K562 (cell line): ENCODE data around the gene RUNX1. TPM values are rescaled to one million over a fixed set of nuclear protein-coding genes. Genes with fewer than 3 reads are reported as not detected.
A peak's percentile ranks its signal among the peaks of the same experiment; 100 is the strongest.

Experiments
- ATAC-seq: fragments of 200-7000 bp; cut with Tn5 transposase; 3 replicates; pipeline ENCODE4 v1.9.1; 2020; ENCODE audit warnings: moderate library complexity
- BruUV-seq: library from RNA; stranded (reverse); fragments of 400-500 nt; replicated peaks from 2 replicates; lab custom pipeline; 2021; lab: Mats Ljungman, UMichigan
- CTCF ChIA-PET: fragments of 300-600 bp; formaldehyde crosslinking; extraction: SDS; loops from one replicate; lab custom pipeline; 2021; ENCODE audit warnings: low intra/inter-chr PET ratio; lab: Yijun Ruan, JAX
- POLR2A ChIA-PET: fragments of 300-600, 350-650 bp; sonication (Branson Sonifier 250); formaldehyde crosslinking; extraction: SDS; loops from one replicate; lab custom pipeline; 2021; ENCODE audit warnings: antibody characterized with exemption, inconsistent platforms; lab: Yijun Ruan, JAX
- DNase-seq, 4 experiments: peaks; one replicate each; pipeline versions ENCODE4 v3.0.0 to v3.0.0-alpha.2; 2011 to 2018; ENCODE audit warnings: low spot score in 3 of 4, mixed read lengths in 3 of 4; ENCODE audit errors: extremely low read depth in 1 of 4
- FAIRE-seq: peaks from 2 replicates; lab custom pipeline; 2011; peaks lifted over from hg19 to GRCh38; lab: Jason Lieb, UNC
- H2AFZ ChIP-seq: 2 replicates; pipeline ENCODE4 v1.6.0; 2011; ENCODE audit warnings: low read depth, low read length, control low read depth, inconsistent platforms
- H3K27ac ChIP-seq: fragments of 200-600 bp; 3 replicates; pipeline ENCODE4 v1.8.0; 2011; ENCODE audit warnings: low read depth, mild to moderate bottlenecking, control low read depth, inconsistent platforms, low read length, moderate library complexity, mixed read lengths; ENCODE audit errors: extremely low read depth
- H3K27me3 ChIP-seq, 2 experiments: fragments of 300-600 bp in 1 of 2; 2 replicates in 1 of 2; 3 replicates in 1 of 2; pipeline versions ENCODE4 v1.6.0 to v1.8.0; 2011; ENCODE audit warnings: inconsistent platforms in 2 of 2, low read length in 2 of 2, mild to moderate bottlenecking in 1 of 2, mixed read lengths in 1 of 2, moderate library complexity in 1 of 2; ENCODE audit not compliant: control insufficient read depth in 2 of 2, insufficient read depth in 2 of 2
- H3K36me3 ChIP-seq: fragments of 300-600 bp; 3 replicates; pipeline ENCODE4 v1.8.0; 2011; ENCODE audit warnings: mild to moderate bottlenecking, low read length, inconsistent platforms; ENCODE audit not compliant: control insufficient read depth, insufficient read depth
- H3K4me1 ChIP-seq, 2 experiments: fragments of 200-600 bp in 1 of 2; replicated peaks in 1 of 2; 2 replicates in 1 of 2; 3 replicates in 1 of 2; pipeline versions ENCODE4 v1.5.1 to v1.8.0; 2011; ENCODE audit warnings: inconsistent platforms in 2 of 2, low read length in 2 of 2, mild to moderate bottlenecking in 1 of 2, mixed read lengths in 1 of 2, moderate library complexity in 1 of 2; ENCODE audit not compliant: control insufficient read depth in 2 of 2, insufficient read depth in 2 of 2
- H3K4me2 ChIP-seq: 2 replicates; pipeline ENCODE4 v1.6.1; 2011; ENCODE audit warnings: low read length, control low read depth, inconsistent platforms, mixed read lengths; ENCODE audit not compliant: insufficient read depth
- H3K4me3 ChIP-seq: fragments of 200-600 bp; sonication (generic), shearing (Covaris generic); 2 replicates; pipeline ENCODE4 v1.5.1; 2016; ENCODE audit warnings: control low read depth, inconsistent platforms
- H3K79me2 ChIP-seq: fragments of 200-600 bp; 3 replicates; pipeline ENCODE4 v1.8.0; 2011; ENCODE audit warnings: low read length, inconsistent platforms; ENCODE audit not compliant: control insufficient read depth, insufficient read depth
- H3K9ac ChIP-seq, 2 experiments: 2 replicates each; pipeline versions ENCODE4 v1.6.0 to v1.6.1; 2011; ENCODE audit warnings: low read depth in 2 of 2, low read length in 2 of 2, control low read depth in 1 of 2, inconsistent platforms in 1 of 2, mild to moderate bottlenecking in 1 of 2, mixed read lengths in 1 of 2; ENCODE audit not compliant: insufficient read depth in 1 of 2
- H3K9me1 ChIP-seq: one replicate; pipeline ENCODE4 v1.6.0; 2011; ENCODE audit warnings: inconsistent platforms, mild to moderate bottlenecking, low read length, moderate library complexity; ENCODE audit not compliant: control insufficient read depth, insufficient read depth
- H3K9me3 ChIP-seq: replicated peaks from 2 replicates; pipeline ENCODE4 v1.5.1; 2011; ENCODE audit warnings: low read depth, low read length, inconsistent platforms; ENCODE audit not compliant: control insufficient read depth, insufficient read depth
- H4K20me1 ChIP-seq: replicated peaks from 2 replicates; pipeline ENCODE4 v1.6.1; 2011; ENCODE audit warnings: low read length, inconsistent platforms, mixed read lengths; ENCODE audit not compliant: control insufficient read depth, insufficient read depth
- EP300 ChIP-seq: IDR thresholded peaks from 2 replicates; pipeline ENCODE4 v1.6.1; 2012; ENCODE audit warnings: low read length, improper control_type of control experiment
- HMBOX1 ChIP-seq: sonication (generic); IDR thresholded peaks from 2 replicates; pipeline ENCODE4 v1.6.1; 2016
- HMG20A ChIP-seq: fragments of 450-650 bp; formaldehyde crosslinking; conservative IDR thresholded peaks from 2 replicates; pipeline ENCODE4 v1.4.0; 2020; ENCODE audit warnings: mild to moderate bottlenecking, mixed read lengths
- KLF6 ChIP-seq: fragments of 250-450 bp; sonication (Bioruptor Pico); IDR thresholded peaks from 2 replicates; pipeline ENCODE4 v1.4.0; 2020; ENCODE audit warnings: mild to moderate bottlenecking, moderate library complexity, borderline replicate concordance
- MED1 ChIP-seq: sonication (generic); formaldehyde crosslinking; IDR thresholded peaks from 2 replicates; pipeline ENCODE4 v1.8.1; 2023; ENCODE audit warnings: missing genetic modification reagents, borderline replicate concordance
- MYBL2 ChIP-seq, 2 experiments: fragments of 450-650 bp in 1 of 2; sonication (generic) in 1 of 2; formaldehyde crosslinking in 1 of 2; IDR thresholded peaks; 2 replicates each; pipeline versions ENCODE4 v1.6.1 to v1.8.1; 2017 to 2022; ENCODE audit warnings: borderline replicate concordance in 1 of 2, inconsistent platforms in 1 of 2, low read depth in 1 of 2, mild to moderate bottlenecking in 1 of 2, missing genetic modification reagents in 1 of 2, moderate library complexity in 1 of 2
- PTTG1 ChIP-seq: fragments of 450-650 bp; IDR thresholded peaks from 2 replicates; pipeline ENCODE4 v1.6.1; 2016; ENCODE audit warnings: low read depth, mild to moderate bottlenecking, missing genetic modification characterization, missing compliant biosample characterization
- TCF3 ChIP-seq: sonication (generic); formaldehyde crosslinking; IDR thresholded peaks from 2 replicates; pipeline ENCODE4 v1.4.0; 2020; ENCODE audit warnings: mild to moderate bottlenecking, missing genetic modification reagents
- ZKSCAN8 ChIP-seq: fragments of 200-800 bp; sonication (Bioruptor generic); IDR thresholded peaks from 2 replicates; pipeline ENCODE4 v1.6.1; 2016; ENCODE audit warnings: missing genetic modification characterization, missing compliant biosample characterization
- ZNF212 ChIP-seq: fragments of 450-650 bp; formaldehyde crosslinking; IDR thresholded peaks from 2 replicates; pipeline ENCODE4 v1.4.0; 2020; ENCODE audit warnings: mild to moderate bottlenecking
- ZNF316 ChIP-seq: fragments of 450-650 bp; IDR thresholded peaks from 2 replicates; pipeline ENCODE4 v1.6.1; 2016
- ZNF561 ChIP-seq: fragments of 450-650 bp; formaldehyde crosslinking; conservative IDR thresholded peaks from 2 replicates; pipeline ENCODE4 v1.4.0; 2020; ENCODE audit warnings: mild to moderate bottlenecking, moderate library complexity
- ZNF77 ChIP-seq: fragments of 250-450 bp; sonication (Bioruptor Pico); IDR thresholded peaks from 2 replicates; pipeline ENCODE4 v1.5.0; 2020
- WGBS: fragments of 100-300 bp; shearing (Covaris generic); methylation state at CpG from one replicate; pipeline ENCODE4 v1.1.6; 2016; ENCODE audit warnings: low coverage, mixed read lengths; ENCODE audit not compliant: insufficient coverage; ENCODE audit errors: missing lambda C conversion rate; 5-methylcytosine and 5-hydroxymethylcytosine counted together
- in situ Hi-C: fragments of 300-500 bp; cut with MboI; formaldehyde crosslinking; loops from 4 replicates; pipeline ENCODE4 v1.15.0; 2018; ENCODE audit warnings: inconsistent platforms, mixed read lengths
- intact Hi-C: fragments of 100-400 bp; cut with micrococcal nuclease; formaldehyde crosslinking; loops from 2 replicates; pipeline ENCODE4 v1.14.2; 2022
- polyA plus RNA-seq, 8 experiments: library from polyadenylated mRNA; depleted of rRNA in 4 of 8; stranded (reverse) in 5 of 8; unstranded in 3 of 8; fragments of >200 nt; fragmentation: Nextera tagmentation in 2 of 8; fragmentation: Illumina TruSeq in 1 of 8; extraction: Ambion mirVana in 2 of 8; extraction: Trizol in 1 of 8; gene quantifications; 2 replicates each; pipeline versions ENCODE4 v1.2.1 to v1.2.3, GENCODE V29; 2011 to 2014; ENCODE audit warnings: inconsistent platforms in 1 of 8, missing spikeins in 1 of 8
- total RNA-seq, 7 experiments: library from RNA; depleted of rRNA in 6 of 7; stranded (reverse); fragments of >200 nt in 6 of 7; fragmentation: Illumina TruSeq in 2 of 7; extraction: Trizol in 2 of 7; gene quantifications; 2 replicates each; pipeline versions ENCODE4 v1.2.1 to v1.2.3, GENCODE V29; 2011 to 2021; ENCODE audit warnings: low replicate concordance in 1 of 7
- TF ChIP-seq, protein P1 (sequence below): fragments of 250-450 bp; sonication (Bioruptor Pico); IDR thresholded peaks from 2 replicates; pipeline ENCODE4 v1.4.0; 2020; ENCODE audit warnings: mild to moderate bottlenecking, moderate library complexity
- TF ChIP-seq, protein P2 (sequence below), 2 experiments: fragments of 450-650 bp in 1 of 2; sonication (generic) in 1 of 2; formaldehyde crosslinking; conservative IDR thresholded peaks; 2 replicates each; pipeline versions ENCODE4 v1.4.0 to v1.8.1; 2020 to 2022; ENCODE audit warnings: mild to moderate bottlenecking in 1 of 2, missing genetic modification reagents in 1 of 2

The RUNX1 gene
- total and polyA plus RNA-seq, 9 of the 15 experiments (the other 6 are each of a cell fraction or from before 2014, with no cell fraction given), result 2.2 to 68.6 (median 17.8) TPM

GRCh38 chr21:35026617-35027562, 22.2 kb downstream of the RUNX1 start:
- H3K36me3 ChIP-seq, result no peaks in the 10 kb centered on the region; the same call in 2 of the 3 replicates
- ATAC-seq (peak; percentile 96), FAIRE-seq (peak; percentile 94), DNase-seq (peak; percentile 84 to 99 (median 86))
- H3K4me2 ChIP-seq, result peak overlapping the region; percentile 75
- intact Hi-C loops (loop anchor here (1.0 kb wide), 2 partner anchors 119 to 139 kb away; no protein-coding TSS in a partner anchor), in situ Hi-C loops (loop anchor here (5.0 kb wide), 1 partner anchor 140 kb away; no protein-coding TSS in a partner anchor)
- H2AFZ ChIP-seq, result peak overlapping the region; percentile 91
- ChIA-PET POLR2A (interaction anchor here (0.6 to 2.6 kb wide), 17 partner anchors 10 to 373 kb away, joined by 3 to 11 read pairs (median 4); no protein-coding TSS in a partner anchor), CTCF (no interaction called here)
- H3K9me3 ChIP-seq, result no peaks in the 10 kb centered on the region
- H3K27me3 ChIP-seq, result no peaks in the 10 kb centered on the region
- 1% methylated on average over 45 of the region's 45 CpGs for WGBS
- no peaks in the 10 kb centered on the region for H3K9me1 ChIP-seq
- H3K4me1 ChIP-seq, result peaks cover 31 to 47% of the 10 kb centered on the region in 2 experiments
- no peaks in the 10 kb centered on the region for H4K20me1 ChIP-seq
- peak overlapping the region; percentile 77 to 81 for H3K9ac ChIP-seq
- BruUV-seq, result no TSS peak
- peak overlapping the region; percentile 95 for H3K27ac ChIP-seq
- peaks cover 26% of the 10 kb centered on the region for H3K79me2 ChIP-seq
- peak overlapping the region; percentile 28 for H3K4me3 ChIP-seq
- TF ChIP-seq ZNF212 (CRISPR knock-in tag) (no peak), KLF6 (CRISPR knock-in tag) (0 out of 2 replicates have a peak, but pooled peaks have one; percentile 40), ZNF561 (CRISPR knock-in tag) (no peak), TCF3 (CRISPR knock-in tag) (peak; percentile 99), ZNF316 (peak; percentile 94), ZNF77 (CRISPR knock-in tag) (no peak), EP300 (peak; percentile 100), PTTG1 (tag) (no peak), ZKSCAN8 (CRISPR knock-in tag) (peak; percentile 66), HMBOX1 (0 out of 2 replicates have a peak, but pooled peaks have one; percentile 11), MED1 (CRISPR knock-in tag) (no peak), HMG20A (CRISPR knock-in tag) (no peak), MYBL2 (IDR thresholded peaks at IDR 0.05; ENCODE audit: low read depth) (peak; percentile 66; the same call in 1 of the 2 replicates), MYBL2 (CRISPR knock-in tag; IDR thresholded peaks at IDR 0.05; ENCODE audit: borderline replicate concordance) (no peak)
- TF ChIP-seq, protein P1, sequence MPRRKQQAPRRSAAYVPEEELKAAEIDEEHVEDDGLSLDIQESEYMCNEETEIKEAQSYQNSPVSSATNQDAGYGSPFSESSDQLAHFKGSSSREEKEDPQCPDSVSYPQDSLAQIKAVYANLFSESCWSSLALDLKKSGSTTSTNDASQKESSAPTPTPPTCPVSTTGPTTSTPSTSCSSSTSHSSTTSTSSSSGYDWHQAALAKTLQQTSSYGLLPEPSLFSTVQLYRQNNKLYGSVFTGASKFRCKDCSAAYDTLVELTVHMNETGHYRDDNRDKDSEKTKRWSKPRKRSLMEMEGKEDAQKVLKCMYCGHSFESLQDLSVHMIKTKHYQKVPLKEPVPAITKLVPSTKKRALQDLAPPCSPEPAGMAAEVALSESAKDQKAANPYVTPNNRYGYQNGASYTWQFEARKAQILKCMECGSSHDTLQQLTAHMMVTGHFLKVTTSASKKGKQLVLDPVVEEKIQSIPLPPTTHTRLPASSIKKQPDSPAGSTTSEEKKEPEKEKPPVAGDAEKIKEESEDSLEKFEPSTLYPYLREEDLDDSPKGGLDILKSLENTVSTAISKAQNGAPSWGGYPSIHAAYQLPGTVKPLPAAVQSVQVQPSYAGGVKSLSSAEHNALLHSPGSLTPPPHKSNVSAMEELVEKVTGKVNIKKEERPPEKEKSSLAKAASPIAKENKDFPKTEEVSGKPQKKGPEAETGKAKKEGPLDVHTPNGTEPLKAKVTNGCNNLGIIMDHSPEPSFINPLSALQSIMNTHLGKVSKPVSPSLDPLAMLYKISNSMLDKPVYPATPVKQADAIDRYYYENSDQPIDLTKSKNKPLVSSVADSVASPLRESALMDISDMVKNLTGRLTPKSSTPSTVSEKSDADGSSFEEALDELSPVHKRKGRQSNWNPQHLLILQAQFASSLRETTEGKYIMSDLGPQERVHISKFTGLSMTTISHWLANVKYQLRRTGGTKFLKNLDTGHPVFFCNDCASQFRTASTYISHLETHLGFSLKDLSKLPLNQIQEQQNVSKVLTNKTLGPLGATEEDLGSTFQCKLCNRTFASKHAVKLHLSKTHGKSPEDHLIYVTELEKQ (CRISPR knock-in tag), result no peak
- TF ChIP-seq, protein P2, sequence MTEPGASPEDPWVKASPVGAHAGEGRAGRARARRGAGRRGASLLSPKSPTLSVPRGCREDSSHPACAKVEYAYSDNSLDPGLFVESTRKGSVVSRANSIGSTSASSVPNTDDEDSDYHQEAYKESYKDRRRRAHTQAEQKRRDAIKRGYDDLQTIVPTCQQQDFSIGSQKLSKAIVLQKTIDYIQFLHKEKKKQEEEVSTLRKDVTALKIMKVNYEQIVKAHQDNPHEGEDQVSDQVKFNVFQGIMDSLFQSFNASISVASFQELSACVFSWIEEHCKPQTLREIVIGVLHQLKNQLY (CRISPR knock-in tag; conservative IDR thresholded peaks at IDR 0.05), result 0 out of 4 replicates have a peak, but pooled peaks of 1 of the 2 experiments have one; percentile 27
